Aorta (tissue), 5 donors: ENCODE measurements around the gene XPR1. TPM values are rescaled to one million over a fixed set of nuclear protein-coding genes. Genes with fewer than 3 reads are reported as not detected.

ENCODE experiments used
- ATAC-seq: fragments of 200-7000 bp; cut with Tn5 transposase; one replicate; pipeline ENCODE4 v1.9.1; 2022; ENCODE audit warnings: moderate library complexity; ENCODE audit not compliant: low FRiP score
- DNase-seq, 2 donors: peaks; one replicate each; pipeline ENCODE4 v3.0.0-alpha.2; 2020
- H3K27ac ChIP-seq, 2 donors: one replicate each; pipeline ENCODE4 v1.5.1; 2013; ENCODE audit warnings: low read length in 2 of 2, mild to moderate bottlenecking in 2 of 2, moderate library complexity in 2 of 2, control low read depth in 1 of 2, inconsistent platforms in 1 of 2, low read depth in 1 of 2
- H3K27me3 ChIP-seq, 2 donors: one replicate each; pipeline ENCODE4 v1.6.1; 2013; ENCODE audit warnings: control low read depth in 1 of 2, low read length in 1 of 2, mild to moderate bottlenecking in 1 of 2, moderate library complexity in 1 of 2; ENCODE audit not compliant: insufficient read depth in 2 of 2, control insufficient read depth in 1 of 2
- H3K36me3 ChIP-seq, 2 donors: one replicate each; pipeline ENCODE4 v1.6.1; 2013; ENCODE audit warnings: control low read depth in 1 of 2, low read length in 1 of 2, mild to moderate bottlenecking in 1 of 2; ENCODE audit not compliant: insufficient read depth in 2 of 2, control insufficient read depth in 1 of 2
- H3K4me1 ChIP-seq, 2 donors: one replicate each; pipeline ENCODE4 v1.6.1; 2013; ENCODE audit warnings: low read length in 2 of 2, control low read depth in 1 of 2, mild to moderate bottlenecking in 1 of 2, moderate library complexity in 1 of 2; ENCODE audit not compliant: insufficient read depth in 2 of 2, control insufficient read depth in 1 of 2
- H3K4me3 ChIP-seq, 2 donors: one replicate each; pipeline ENCODE4 v1.5.1; 2013; ENCODE audit warnings: low read length in 2 of 2, control low read depth in 1 of 2, mild to moderate bottlenecking in 1 of 2
- H3K9me3 ChIP-seq: one replicate; pipeline ENCODE4 v1.6.1; 2013; ENCODE audit warnings: mild to moderate bottlenecking, low read length; ENCODE audit not compliant: control insufficient read depth
- WGBS, 2 donors: extraction: QIAGEN DNeasy Blood & Tissue Kit; methylation state at CpG; one replicate each; pipeline ENCODE4 v1.1.7; 2013; 5-methylcytosine and 5-hydroxymethylcytosine counted together
- intact Hi-C, 2 donors: fragments of 100-400 bp; cut with DNase I; formaldehyde crosslinking; loops; one replicate each; pipeline versions ENCODE4 v1.14.2 to v1.15.0; 2022
- polyA plus RNA-seq, 2 donors: library from polyadenylated mRNA; stranded (reverse); fragments of 200-250 nt; gene quantifications; one replicate each; pipeline ENCODE4 v1.2.3, GENCODE V29; 2013
- total RNA-seq, 2 donors: library from RNA; stranded (reverse); fragmentation: NEBNext Ultra II Directional; extraction: Animal tissue kit (Norgen Biotek cat#: 25700); gene quantifications; one replicate each; pipeline ENCODE4 v1.2.1, GENCODE V29; 2021
- donor health status: healthy with polysubstance abuse.
- donor health status: Bipolar disorder and iron deficiency.
- donor health status: DM: no; HTN: no; CAD: no.
- donor health status: DM: no; HTN: no; CAD: no.
- donor health status: DM: yes; HTN: yes; CAD: no.

XPR1 gene
- total and polyA plus RNA-seq, 4 donors, result 4.6 to 55.4 (median 15.6) TPM

DNA sequence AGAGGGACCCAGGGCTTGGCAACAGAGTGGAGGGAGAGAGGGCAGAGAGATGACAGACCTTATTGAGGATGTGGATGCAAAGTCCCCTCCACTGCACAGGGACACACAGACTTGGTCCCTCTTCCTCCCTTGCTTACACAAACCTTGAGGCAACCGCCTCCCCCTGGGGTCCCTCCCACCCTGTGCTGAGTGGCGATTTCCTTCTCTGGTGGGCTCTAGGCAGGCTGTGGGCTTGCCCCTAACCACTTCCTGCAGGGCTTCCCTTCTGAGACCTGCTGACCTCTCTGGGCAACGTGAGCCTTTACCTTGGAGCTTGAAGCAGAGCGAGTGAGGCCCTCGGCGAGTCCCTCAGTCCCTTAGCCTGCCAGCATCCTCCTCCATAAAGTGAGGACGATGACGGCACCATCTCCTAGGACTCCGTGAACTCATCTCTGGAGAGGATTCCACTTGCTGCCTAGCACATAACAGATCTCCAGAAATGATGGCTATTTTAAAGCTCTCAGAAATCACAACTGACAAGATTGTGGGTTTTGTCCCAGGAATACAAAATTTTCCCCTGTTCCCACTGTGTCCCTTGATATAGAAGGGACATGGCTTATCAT, 305.9 kb downstream of the XPR1 start:
- no peak for ATAC-seq
- intact Hi-C loops, result no loop called here
- H3K36me3 ChIP-seq, result peaks cover 0 to 9% of the 10 kb centered on the region in 2 donors
- no peak overlapping the region for H3K27ac ChIP-seq
- DNase-seq, result no peak
- no peak overlapping the region for H3K4me3 ChIP-seq
- no peaks in the 10 kb centered on the region for H3K4me1 ChIP-seq
- H3K9me3 ChIP-seq, result no peaks in the 10 kb centered on the region
- WGBS, 2 donors, result 82 to 87% methylated on average over 9 of the region's 9 CpGs
- H3K27me3 ChIP-seq, result no peaks in the 10 kb centered on the region

GRCh38 chr1:180939073-180939710, 307.4 kb downstream of the XPR1 start:
- no peaks in the 10 kb centered on the region for H3K27me3 ChIP-seq
- no peak overlapping the region for H3K27ac ChIP-seq
- intact Hi-C loops, result no loop called here
- H3K36me3 ChIP-seq, result peaks cover 0 to 9% of the 10 kb centered on the region in 2 donors
- H3K9me3 ChIP-seq, result no peaks in the 10 kb centered on the region
- H3K4me3 ChIP-seq, result no peak overlapping the region
- no peaks in the 10 kb centered on the region for H3K4me1 ChIP-seq
- 69 to 74% methylated on average over 9 of the region's 9 CpGs for WGBS, 2 donors
- DNase-seq, result no peak
- no peak for ATAC-seq

GRCh38 chr1:180939711-180940103, 307.9 kb downstream of the XPR1 start:
- Histone ChIP-seq H3K27me3 (no peaks in the 10 kb centered on the region), H3K4me1 (no peaks in the 10 kb centered on the region), H3K9me3 (no peaks in the 10 kb centered on the region), H3K27ac (no peak overlapping the region), H3K4me3 (no peak overlapping the region), H3K36me3 (peaks cover 0 to 10% of the 10 kb centered on the region in 2 donors)
- intact Hi-C loops, result no loop called here
- WGBS, 2 donors, result 95 to 96% methylated on average over 3 of the region's 3 CpGs
- ATAC-seq (no peak), DNase-seq (no peak)

Other genes with a start within 250 kb of the XPR1 start
- 10 to 100 TPM; 27.7 to 32.1 TPM for gene ACBD6, start 129.4 kb upstream of the XPR1 start, total RNA-seq
- 10 to 100 TPM; 29.4 to 53.1 TPM for gene ACBD6, start 129.4 kb upstream of the XPR1 start, polyA plus RNA-seq
- not detected for gene OVAAL, start 73.1 kb upstream of the XPR1 start, total RNA-seq
- gene OVAAL, start 73.1 kb upstream of the XPR1 start, polyA plus RNA-seq, result not detected